Right ventricle myocardium superior (tissue), 1 donor: Measurements from ENCODE around the gene COA1. TPM values are rescaled to one million over a fixed set of nuclear protein-coding genes. Genes with fewer than 3 reads are reported as not detected.
A peak's percentile ranks its signal among the peaks of the same experiment; 100 is the strongest.
"Not testable (repeated sequence)": the region's sequence is repeated elsewhere in the genome, so short reads cannot be mapped to it uniquely, and the experiment has no call there.

ENCODE experiments used
- ATAC-seq: fragments of 200-7000 bp; cut with Tn5 transposase; one replicate; pipeline ENCODE4 v1.9.1; 2020; ENCODE audit warnings: mild to moderate bottlenecking; ENCODE audit not compliant: poor library complexity
- DNase-seq: peaks from one replicate; pipeline ENCODE4 v3.0.0-alpha.2; 2020
- intact Hi-C: fragments of 100-400 bp; cut with DNase I; formaldehyde crosslinking; loops from one replicate; pipeline ENCODE4 v1.11.2; 2022
- total RNA-seq: library from RNA; stranded (reverse); fragmentation: NEBNext Ultra II Directional; extraction: Animal tissue kit (Norgen Biotek cat#: 25700); gene quantifications from one replicate; pipeline ENCODE4 v1.2.1, GENCODE V29; 2021
- donor health status: DM: no; HTN: yes; CAD: no; lungs with severe emphysema.

The COA1 gene
- total RNA-seq, 1 donor from 2014 or later: 66.4 TPM

GRCh38 chr7:43735403-43735801 is 6.1 kb upstream of the COA1 start:
- intact Hi-C loops: no loop called here
- ATAC-seq (no peak), DNase-seq (no peak)

GRCh38 chr7:43734575-43735332 is 5.4 kb upstream of the COA1 start:
- DNase-seq, ATAC-seq, intact Hi-C loops: not testable (repeated sequence)

DNA sequence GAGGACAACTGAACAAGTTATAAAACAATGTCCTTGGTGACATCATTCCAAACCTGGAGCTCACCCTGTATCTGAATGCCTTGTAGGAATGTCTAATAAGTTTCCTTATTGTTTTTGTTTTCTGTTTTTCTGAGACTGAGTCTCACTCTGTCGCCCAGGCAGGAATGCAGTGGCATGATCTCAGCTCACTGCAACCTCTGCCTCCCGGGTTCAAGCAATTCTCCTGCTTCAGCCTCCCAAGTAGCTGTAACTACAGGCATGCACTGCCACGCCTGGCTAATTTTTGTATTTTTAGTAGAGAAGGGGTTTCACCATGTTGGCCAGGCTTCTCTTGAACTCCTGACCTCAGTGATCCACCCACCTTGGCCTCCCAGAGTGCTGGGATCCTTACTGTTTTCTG is 2.2 kb upstream of the COA1 start:
- intact Hi-C loops, DNase-seq, ATAC-seq: not testable (repeated sequence)

DNA sequence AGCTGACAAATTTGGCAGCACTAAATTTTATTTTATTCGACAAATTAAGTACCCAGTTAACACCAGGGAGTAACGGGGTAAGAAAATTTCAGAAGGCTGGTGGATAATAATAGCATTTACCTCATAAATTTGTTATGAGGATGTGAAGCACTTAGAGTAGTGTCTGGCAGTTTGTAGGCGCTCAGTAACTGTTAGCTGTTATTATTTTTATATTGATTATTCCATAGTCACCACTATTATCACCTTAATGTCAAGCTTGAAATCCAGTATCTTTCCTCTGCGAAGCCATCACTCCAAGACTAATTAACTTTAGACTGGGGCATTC is 563 bp upstream of the COA1 start:
- intact Hi-C loops: no loop called here
- DNase-seq: no peak
- ATAC-seq: peak; percentile 55

DNA sequence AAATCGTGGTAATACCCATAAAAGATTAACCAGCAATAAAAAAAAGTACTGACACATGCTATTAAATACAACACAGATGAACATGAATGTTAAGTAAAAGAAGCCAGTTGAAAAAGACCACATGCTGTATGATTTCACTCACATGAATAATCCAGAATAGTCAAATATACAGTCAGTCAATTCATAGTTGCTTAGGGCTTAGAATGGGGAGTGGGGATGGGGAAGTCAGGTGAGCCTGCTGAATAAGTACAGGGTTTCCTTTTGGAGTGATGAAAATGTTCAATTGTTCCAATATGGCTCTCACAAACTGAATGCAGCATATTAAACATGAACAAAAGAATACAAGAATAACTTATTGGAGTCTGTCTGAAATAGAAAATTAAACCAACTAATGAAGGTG is 1.8 kb downstream of the COA1 start:
- intact Hi-C loops: no loop called here
- DNase-seq (no peak), ATAC-seq (no peak)

- intact Hi-C loops: no loop called here
- ATAC-seq (no peak), DNase-seq (no peak)
These were observed 2.3 kb downstream of the COA1 start for GRCh38 chr7:43727003-43727402.

GRCh38 chr7:43726466-43726865 is 2.9 kb downstream of the COA1 start:
- DNase-seq (no peak), ATAC-seq (no peak)
- intact Hi-C loops: no loop called here

- intact Hi-C loops: loop anchor here (2.0 kb wide), 1 partner anchor 142 kb away; the partner anchor contains the start of gene STK17A
- no peak for ATAC-seq
- no peak for DNase-seq
These were observed 4.1 kb downstream of the COA1 start for GRCh38 chr7:43725251-43725650.

GRCh38 chr7:43723007-43723341 is 6.3 kb downstream of the COA1 start:
- intact Hi-C loops: no loop called here
- no peak for DNase-seq
- ATAC-seq: no peak

DNA sequence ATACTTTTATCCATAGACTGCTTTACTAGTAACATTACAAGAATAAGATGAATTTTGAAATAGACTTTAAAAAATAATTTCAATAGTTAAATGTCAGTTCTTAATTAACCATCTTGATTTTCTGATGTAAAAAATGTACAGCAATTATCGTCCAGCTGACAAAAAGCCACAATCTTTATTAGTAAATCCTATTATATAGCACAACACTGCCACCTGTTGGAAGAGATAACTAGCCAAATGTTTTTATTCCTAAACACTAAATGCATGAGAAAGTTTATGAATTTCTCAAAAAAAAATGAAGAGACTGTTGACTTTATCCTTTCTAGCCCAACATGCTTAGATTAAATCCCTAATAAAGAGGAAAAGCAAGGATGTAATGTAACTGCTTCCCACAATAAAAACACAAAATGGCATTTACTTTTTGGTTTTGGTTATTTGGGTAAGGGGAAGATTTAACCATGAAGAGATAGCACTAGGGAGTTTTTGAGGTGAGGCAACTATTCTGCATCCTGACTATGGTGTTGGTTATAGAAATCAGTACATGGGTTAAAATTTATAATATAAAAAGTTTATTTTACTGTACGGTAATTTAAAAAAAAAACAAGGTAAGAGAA is 8.0 kb downstream of the COA1 start:
- DNase-seq: no peak
- intact Hi-C loops: no loop called here
- ATAC-seq: no peak

DNA sequence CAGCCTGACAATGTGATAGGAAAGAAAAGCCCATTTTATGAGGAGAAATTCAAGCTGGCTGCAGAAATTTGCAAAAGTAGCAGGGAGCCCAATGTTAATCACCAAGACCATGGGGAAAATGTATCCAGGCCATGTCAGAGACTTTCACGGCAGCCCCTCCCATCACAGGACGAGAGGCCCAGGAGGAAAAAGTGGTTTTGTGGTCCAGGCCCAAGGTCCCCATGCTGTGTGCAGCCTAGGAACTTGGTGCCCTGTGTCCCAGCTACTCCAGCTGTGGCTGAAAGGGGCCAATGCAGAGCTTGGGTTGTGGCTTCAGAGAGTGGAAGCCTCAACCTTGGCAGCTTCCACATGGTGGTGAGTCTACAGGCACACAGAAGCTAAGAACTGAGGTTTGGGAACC is 12.7 kb downstream of the COA1 start:
- DNase-seq (no peak), ATAC-seq (no peak)
- intact Hi-C loops: no loop called here

GRCh38 chr7:43715966-43716365 is 13.4 kb downstream of the COA1 start:
- ATAC-seq, DNase-seq, intact Hi-C loops: not testable (repeated sequence)

GRCh38 chr7:43711503-43711902 is 17.8 kb downstream of the COA1 start:
- DNase-seq (no peak), ATAC-seq (no peak)
- intact Hi-C loops: no loop called here

DNA sequence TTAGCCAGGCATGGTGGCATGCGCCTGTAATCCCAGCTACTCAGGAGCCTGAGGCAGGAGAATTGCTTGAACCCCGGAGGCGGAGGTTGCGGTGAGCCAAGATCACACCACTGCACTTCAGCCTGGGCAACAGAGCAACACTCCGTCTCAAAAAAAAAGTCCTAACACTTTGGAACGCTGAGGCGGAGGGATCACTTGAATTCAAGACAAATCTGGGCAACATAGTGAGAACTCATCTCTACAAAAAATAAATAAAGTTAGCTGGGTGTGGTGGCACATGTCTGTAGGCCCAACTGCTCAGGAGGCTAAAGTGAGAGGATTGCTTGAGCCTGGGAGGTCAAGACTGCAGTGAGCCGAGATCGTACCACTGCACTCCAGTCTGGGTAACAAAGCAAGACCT is 21.3 kb downstream of the COA1 start:
- DNase-seq, ATAC-seq, intact Hi-C loops: not testable (repeated sequence)

- ATAC-seq (no peak), DNase-seq (no peak)
- intact Hi-C loops: no loop called here
These were observed 25.8 kb downstream of the COA1 start for GRCh38 chr7:43703573-43703972.

DNA sequence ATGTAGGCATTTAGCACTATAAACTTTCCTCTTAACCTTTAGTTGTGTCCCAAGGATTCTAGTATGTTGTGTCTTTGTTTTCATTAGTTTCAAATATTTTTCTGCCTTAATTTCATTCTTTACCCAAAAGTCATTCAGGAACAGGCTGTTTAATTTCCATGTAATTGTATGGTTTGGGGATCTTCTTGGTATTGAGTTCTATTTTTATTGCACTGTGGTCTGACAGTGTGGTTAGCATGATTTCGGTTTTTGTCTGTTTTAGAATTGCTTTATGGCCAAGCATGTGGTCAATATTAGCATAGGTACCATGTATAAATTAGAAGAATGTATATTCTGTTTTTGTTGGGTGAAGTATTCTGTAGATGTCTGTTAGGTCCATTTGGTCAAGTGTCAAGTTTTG is 26.3 kb downstream of the COA1 start:
- ATAC-seq (no peak), DNase-seq (no peak)
- intact Hi-C loops: no loop called here

DNA sequence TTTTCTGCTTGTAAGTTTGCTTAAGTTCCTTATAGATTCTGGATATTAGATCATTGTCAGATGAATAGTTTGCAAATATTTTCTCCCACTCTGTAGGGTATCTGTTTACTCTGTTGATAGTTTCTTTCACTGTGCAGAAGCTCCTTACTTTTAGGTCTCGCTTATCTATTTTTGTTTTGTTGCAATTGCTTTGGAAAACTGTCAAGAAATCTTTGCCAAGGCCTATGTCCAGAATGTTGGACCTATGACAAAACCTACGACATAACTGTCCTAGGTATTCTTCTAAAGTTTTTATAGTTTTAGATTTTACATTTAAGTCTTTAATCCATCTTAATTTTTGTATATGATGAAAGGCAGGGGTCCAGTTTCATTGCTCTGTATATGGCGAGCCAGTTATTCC is 27.4 kb downstream of the COA1 start:
- DNase-seq (no peak), ATAC-seq (no peak)
- intact Hi-C loops: no loop called here

DNA sequence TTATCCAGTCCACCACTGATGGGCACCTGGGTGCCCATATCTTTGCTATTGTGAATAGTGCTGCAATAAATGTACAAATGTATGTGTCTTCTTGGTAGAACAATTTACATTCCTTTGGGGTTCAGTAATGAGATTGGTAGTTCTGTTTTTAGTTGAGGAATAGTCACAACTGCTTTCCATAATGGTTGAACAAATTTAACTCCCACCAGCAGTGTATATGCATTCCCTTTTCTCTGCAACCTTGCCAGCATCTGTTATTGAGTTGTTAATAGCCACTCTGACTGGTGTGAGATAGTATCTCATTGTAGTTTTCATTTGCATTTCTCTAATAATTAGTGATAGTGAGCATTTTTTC is 27.8 kb downstream of the COA1 start:
- ATAC-seq (no peak), DNase-seq (no peak)
- intact Hi-C loops: no loop called here

GRCh38 chr7:43700646-43701499 is 28.4 kb downstream of the COA1 start:
- DNase-seq: no peak
- no peak for ATAC-seq
- intact Hi-C loops: loop anchor here (1.0 kb wide), 1 partner anchor 119 kb away; no protein-coding TSS in a partner anchor

DNA sequence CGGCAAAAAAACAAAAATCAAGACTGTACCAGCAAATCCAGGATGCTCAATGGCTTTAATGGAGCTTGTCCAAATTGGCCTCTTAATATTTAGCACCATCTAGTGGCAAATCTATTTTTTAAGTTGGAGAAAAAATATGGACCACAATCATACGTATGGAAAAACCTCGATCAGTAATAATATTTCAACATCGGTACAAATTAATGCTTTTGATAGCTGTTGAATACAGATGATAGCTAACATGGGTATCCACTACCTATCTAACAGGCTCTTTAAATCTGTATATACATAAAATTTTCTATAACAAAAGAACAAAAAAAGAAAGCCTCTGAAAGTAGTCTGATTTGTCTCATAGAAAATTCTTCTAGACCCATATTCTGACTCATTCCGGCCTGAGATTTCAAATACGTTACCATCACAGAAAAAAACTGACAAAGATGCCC is 29.2 kb downstream of the COA1 start:
- DNase-seq (no peak), ATAC-seq (peak; percentile 81)

More for the DNA sequence above, 29.2 kb downstream of the COA1 start:
- intact Hi-C loops: loop anchor here (1.0 kb wide), 1 partner anchor 118 kb away; no protein-coding TSS in a partner anchor
